Activated CD4-positive, alpha-beta T cell treated with anti-CD3 and anti-CD28 coated beads for 48 hours (primary cell): ENCODE measurements around the gene PCGF6.
A peak's percentile ranks its signal among the peaks of the same experiment; 100 is the strongest.
"Not testable (repeated sequence)": the region's sequence is repeated elsewhere in the genome, so short reads cannot be mapped to it uniquely, and the experiment has no call there.

Experiments
- DNase-seq: peaks from one replicate; pipeline ENCODE4 v3.0.0-alpha.2; 2020

Gene PCGF6

DNA sequence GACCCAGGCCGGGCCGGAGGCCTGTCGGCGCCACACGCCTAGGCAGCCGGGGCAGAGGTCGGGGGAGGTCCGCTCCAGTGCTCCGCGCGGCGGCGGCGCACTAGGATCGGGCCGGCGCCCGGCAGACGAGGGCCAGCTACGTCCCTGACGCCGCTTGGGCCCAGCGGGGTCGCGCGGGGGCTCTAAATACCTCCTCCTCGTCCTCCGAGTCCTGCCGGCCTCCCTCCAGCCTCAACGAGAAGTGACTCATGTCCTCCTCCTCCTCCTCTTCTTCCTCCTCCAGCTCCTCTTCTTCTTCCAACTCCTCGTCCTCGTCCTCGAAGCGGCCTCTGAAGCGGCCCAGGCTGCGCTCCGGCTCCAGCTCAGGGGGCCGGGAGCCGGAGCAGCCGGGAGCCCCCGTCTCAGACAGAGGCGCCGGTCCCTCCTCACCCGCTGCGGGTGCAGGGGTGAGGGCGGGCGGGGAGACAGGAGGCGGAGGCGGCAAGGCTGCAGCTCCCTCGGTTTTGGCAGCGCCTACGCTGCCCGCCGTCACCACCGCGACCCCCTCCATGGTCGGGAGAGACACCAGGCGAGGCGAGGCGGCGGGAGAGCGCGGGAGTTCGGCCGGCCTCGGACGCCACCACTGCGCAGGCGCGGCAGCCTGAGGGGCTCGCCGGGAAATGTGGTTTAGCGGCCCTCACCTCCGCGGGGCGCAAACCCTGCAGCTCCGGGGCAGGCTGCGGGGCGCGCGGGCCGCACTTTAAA is at the start of gene PCGF6:
PCGF6 (minus strand) TSS at position 624 of the 744 bp plus-strand sequence; CDS start at position 550, 74 bp downstream.
- DNase-seq = peak; percentile 81

GRCh38 chr10:103397191-103397825 is 46.4 kb upstream of the PCGF6 start:
- no peak for DNase-seq

- no peak for DNase-seq
Observed at GRCh38 chr10:103396789-103397087, 45.8 kb upstream of the PCGF6 start.

- DNase-seq = peak; percentile 98
Observed at GRCh38 chr10:103396067-103396788, 45.3 kb upstream of the PCGF6 start, which contains the start of the genes ATP5MK and PDCD11. Gene ATP5MK (minus strand): TSS chr10:103396475. CDS start chr10:103392457, 4,018 bp downstream. Gene PDCD11 (plus strand): TSS chr10:103396626. CDS start chr10:103398427, 1,801 bp downstream.

DNA sequence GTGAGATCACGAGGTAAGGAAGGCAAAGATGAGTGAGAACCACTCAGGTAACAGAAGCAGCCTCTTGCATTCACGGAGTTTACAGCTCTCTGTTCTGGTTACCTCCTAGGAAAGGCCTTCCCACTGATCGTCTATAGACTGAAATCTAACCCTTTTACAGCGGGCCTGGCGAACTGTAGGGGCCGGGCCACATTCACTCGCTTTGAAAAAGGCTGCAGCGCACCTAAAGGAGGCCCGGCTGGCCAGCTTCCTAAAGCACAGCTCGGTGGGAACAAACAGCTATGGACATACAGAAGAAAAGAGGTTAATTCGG is 44.8 kb upstream of the PCGF6 start:
- no peak for DNase-seq

DNA sequence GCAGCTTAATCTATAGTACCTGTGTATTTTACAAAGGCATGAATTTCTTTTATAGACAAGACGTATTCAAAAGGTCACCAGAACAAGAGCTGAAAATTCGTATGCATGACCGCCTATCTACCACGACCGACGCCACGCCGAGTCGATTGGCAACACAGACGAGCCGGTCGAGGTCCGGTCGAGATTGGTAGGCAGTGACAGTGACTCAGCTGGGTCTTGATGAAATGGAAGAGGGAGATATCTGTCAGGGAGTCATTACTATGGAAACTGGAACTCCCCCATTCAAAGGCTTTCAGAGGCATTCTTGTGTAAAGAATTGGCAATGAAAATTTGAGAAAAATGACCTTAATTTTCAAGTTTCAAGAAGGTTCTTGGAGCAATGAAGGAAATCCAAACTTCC is 43.2 kb upstream of the PCGF6 start:
- no peak for DNase-seq

- DNase-seq = no peak
Observed at GRCh38 chr10:103382769-103383168, 31.8 kb upstream of the PCGF6 start.

DNA sequence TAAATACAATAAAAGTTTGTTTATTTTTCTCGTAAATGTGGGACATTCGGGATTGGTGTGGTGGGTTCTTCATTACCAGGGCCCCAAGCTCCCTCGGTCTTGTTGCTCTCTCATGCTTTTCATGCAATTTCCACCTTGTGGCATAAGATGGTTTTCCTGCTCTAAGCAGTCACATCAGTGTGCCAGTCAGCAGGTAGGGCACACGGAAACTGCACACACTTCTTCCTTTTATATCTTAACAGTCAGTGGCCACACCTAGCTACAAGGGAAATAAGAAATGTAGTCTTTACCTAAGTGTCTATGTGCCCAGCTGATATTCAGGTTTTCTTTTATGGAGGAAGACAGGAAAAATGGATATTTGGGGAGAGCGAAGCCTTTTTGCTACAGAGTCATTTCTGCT is 23.3 kb upstream of the PCGF6 start:
- no peak for DNase-seq

DNA sequence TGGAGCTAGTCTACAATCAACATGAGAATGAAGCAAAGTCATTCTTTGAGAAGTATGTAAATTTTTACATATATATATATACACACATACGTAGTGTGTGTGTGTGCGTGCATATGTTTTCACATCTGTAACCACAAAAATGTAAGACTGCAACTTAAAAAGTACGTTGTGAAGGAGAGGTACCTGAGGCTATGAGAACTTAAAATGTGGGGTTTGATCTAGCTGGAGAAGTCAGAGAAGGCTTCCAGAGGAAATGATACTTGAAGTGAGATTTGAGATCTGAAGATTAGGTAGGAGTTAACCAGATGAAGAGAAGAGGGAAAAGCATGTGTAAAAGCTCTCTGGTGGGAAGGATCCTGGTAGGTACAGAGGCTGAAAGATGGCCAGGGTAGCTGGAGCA is 22.6 kb upstream of the PCGF6 start:
- no peak for DNase-seq

GRCh38 chr10:103367782-103368518 is 17.0 kb upstream of the PCGF6 start, which contains the start of gene TAF5:
Gene TAF5 (plus strand): TSS chr10:103367976. CDS start chr10:103367990, 14 bp downstream.
- peak; percentile 94 for DNase-seq

- peak; percentile 19 for DNase-seq
Observed at GRCh38 chr10:103367379-103367781, 16.4 kb upstream of the PCGF6 start.

DNA sequence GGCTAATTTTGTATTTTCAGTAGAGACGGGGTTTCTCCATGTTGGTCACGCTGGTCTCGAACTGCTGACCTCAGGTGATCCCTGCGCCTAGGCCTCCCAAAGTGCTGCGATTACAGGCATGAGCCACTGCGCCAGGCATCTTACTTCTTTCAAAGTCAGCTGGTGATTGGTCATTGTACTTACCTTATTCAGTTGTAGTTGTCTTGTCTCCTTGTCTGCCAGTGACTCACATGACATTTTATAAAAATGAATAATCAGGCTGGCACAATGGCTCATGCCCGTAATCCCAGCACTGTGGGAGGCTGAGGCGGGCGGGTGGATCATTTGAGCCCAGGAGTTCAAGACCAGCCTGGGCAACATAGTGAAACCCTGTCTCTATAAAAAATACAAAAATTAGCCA is 9.9 kb upstream of the PCGF6 start:
- DNase-seq = peak; percentile 40

DNA sequence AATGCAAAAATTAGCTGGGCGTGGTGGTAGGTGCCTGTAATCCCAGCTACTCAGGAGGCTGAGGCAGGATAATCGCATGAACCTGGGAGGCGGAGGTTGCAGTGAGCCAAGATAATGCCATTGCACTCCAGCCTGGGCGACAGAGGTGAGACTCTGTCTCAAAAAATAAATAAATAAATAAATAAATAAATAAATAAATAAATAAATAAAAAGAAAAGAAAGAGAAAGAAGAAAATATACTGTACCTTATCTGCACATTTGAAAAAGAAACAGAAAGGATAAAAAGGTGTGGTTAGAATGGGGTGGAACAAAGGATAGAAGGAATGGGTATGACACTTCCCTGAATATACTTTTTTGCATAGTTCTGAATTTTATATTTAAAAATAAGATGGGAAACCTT is 8.6 kb upstream of the PCGF6 start:
- not testable (repeated sequence) for DNase-seq

- no peak for DNase-seq
Observed at GRCh38 chr10:103355906-103356599, 5.1 kb upstream of the PCGF6 start.

DNA sequence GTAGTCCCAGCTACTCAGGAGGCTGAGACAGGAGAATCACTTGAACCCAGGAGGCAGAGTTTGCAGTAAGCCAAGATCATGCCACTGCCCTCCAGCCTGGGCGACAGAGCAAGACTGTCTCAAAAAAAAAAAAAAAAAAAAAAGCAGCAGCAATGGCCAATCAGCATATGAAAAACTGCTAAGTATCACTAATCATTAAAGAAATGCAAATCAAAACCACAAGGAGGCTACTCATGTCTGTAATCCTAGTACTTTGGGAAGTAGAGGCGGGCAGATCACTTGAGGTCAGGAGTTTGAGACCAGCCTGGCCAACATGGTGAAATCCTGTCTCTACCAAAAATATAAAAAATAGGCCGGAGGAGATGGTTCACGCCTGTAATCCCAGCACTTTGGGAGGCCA is 3.6 kb upstream of the PCGF6 start:
- DNase-seq = not testable (repeated sequence)

DNA sequence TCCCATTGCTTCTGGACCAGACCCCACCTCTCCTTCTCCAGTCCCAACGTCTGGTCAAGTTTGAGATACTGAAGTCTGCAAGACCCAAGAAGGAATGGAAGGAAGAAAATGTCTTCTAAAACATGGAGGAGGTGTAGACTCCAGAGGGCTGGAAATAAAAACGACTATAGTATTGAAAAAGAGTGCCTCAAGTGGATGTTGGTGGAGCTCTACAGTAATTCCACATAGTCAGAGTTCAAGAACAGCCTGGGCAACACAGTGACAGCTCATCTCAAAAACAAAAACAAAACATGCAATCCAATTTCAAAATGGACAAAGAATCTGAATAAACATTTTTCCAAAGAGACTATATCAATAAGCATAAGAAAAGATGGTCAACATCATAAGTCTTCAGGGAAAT is 2.3 kb upstream of the PCGF6 start:
- no peak for DNase-seq

- DNase-seq = no peak
Observed at GRCh38 chr10:103350175-103350516, 794 bp downstream of the PCGF6 start.

GRCh38 chr10:103336370-103336769 is 14.6 kb downstream of the PCGF6 start:
- no peak for DNase-seq

DNA sequence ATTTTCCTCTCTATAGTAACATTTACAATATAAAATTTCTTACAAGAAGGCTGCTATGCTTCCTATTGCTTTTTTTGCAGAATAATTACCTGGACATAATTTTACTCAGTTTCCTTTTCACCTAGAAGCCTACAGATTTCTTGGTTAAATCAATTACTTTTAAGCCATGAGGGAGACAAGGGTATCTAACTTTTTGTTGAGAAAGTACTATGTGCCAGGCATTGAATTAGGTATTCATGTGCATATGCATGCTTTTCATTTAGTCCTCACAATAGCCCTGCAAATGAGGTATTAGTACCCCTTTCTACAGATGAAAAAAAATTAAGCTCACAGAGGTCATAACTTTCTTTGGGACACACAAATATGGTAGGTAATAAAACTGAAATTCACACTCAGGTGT is 16.4 kb downstream of the PCGF6 start:
- DNase-seq = no peak

DNA sequence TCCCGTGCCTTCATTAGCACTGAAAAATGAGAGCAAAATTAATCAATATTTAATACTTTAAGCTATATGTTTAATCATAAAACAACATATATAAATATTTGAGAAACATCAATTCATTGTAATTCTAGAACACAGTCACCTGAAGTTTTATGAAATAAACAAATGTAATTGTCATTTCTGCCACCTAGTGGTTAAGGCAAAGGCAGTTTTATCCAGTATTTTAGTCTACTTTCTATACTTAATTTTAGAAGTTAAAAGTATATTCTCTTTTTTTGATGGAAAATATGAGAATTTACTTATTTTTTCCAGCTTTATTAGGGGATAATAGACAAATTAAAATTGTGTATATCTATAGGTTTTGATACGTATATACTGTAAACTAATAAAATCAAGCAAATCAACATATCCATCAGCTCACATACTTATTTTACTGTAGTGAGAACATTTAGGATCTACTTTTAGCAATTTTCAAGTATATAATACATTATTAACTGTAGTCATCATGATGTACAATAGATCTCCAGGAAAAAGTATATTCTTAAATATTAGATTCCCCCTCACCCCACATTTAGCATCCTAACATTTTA is 16.9 kb downstream of the PCGF6 start:
- DNase-seq = no peak

DNA sequence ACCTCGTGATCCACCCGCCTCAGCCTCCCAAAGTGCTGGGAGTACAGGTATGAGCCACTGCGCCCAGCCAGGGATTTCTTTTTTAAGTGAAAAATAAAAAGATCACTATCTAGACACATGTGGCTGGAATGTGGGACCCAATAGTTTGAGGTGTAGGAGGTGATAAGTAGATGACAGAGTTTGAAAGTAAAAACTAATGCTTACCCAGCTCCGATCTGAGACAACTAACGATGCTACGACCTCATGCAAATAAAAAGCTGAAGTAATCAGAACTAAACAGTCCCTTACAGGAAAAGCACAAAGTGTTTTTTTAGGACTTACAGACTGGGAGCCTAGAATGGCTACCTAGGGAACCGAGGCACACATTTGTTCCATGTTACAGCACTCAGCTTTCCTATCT is 23.0 kb downstream of the PCGF6 start:
- no peak for DNase-seq

DNA sequence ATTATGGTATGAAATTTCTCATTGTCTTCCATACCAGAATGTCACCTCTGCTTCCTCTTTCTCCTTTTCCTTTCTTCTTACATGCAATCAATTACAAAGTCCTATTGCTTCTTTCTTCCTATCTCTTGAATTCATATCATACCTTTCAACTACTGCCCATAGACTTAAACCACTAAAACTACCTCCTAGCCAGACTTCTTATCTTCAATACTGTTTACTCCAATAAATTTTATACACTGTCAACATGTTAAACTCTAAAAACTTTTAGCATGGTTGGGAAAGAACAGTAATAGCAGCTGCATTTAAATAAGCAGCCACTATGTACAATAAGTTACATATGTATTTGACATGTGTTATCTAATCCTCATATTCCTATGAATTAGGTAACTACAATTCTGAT is 34.9 kb downstream of the PCGF6 start:
- no peak for DNase-seq
